LNCaP clone FGC (cell line): Measurements from ENCODE around the gene PHACTR3.

Experiments used
- DNase-seq: peaks from one replicate; pipeline ENCODE4 v3.0.0-alpha.2; 2011; ENCODE audit warnings: low read depth
- H3K4me3 ChIP-seq: 2 replicates; pipeline ENCODE4 v1.5.1; 2011; ENCODE audit warnings: mild to moderate bottlenecking, low read depth, low read length, control low read depth
- TF ChIP-seq, protein P1 (sequence below): IDR thresholded peaks from 2 replicates; pipeline ENCODE4 v1.5.1; 2012; ENCODE audit warnings: mild to moderate bottlenecking; ENCODE audit not compliant: control insufficient read depth, insufficient read depth; ENCODE audit errors: extremely low read depth

PHACTR3 gene

GRCh38 chr20:59636766-59637370 lies 32.5 kb downstream of the PHACTR3 start:
- no peak for DNase-seq
- H3K4me3 ChIP-seq = no peak overlapping the region
- TF ChIP-seq, protein P1, sequence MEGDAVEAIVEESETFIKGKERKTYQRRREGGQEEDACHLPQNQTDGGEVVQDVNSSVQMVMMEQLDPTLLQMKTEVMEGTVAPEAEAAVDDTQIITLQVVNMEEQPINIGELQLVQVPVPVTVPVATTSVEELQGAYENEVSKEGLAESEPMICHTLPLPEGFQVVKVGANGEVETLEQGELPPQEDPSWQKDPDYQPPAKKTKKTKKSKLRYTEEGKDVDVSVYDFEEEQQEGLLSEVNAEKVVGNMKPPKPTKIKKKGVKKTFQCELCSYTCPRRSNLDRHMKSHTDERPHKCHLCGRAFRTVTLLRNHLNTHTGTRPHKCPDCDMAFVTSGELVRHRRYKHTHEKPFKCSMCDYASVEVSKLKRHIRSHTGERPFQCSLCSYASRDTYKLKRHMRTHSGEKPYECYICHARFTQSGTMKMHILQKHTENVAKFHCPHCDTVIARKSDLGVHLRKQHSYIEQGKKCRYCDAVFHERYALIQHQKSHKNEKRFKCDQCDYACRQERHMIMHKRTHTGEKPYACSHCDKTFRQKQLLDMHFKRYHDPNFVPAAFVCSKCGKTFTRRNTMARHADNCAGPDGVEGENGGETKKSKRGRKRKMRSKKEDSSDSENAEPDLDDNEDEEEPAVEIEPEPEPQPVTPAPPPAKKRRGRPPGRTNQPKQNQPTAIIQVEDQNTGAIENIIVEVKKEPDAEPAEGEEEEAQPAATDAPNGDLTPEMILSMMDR = no peak

GRCh38 chr20:59640267-59640666 lies 35.9 kb downstream of the PHACTR3 start:
- TF ChIP-seq, protein P1 = no peak
- no peak for DNase-seq
- no peak overlapping the region for H3K4me3 ChIP-seq

- DNase-seq = no peak
- TF ChIP-seq, protein P1 = no peak
- no peak overlapping the region for H3K4me3 ChIP-seq
Observed at GRCh38 chr20:59643615-59644061, 39.3 kb downstream of the PHACTR3 start.

- no peak for DNase-seq
- TF ChIP-seq, protein P1 = no peak
- no peak overlapping the region for H3K4me3 ChIP-seq
Observed at GRCh38 chr20:59644371-59644939, 40.1 kb downstream of the PHACTR3 start.

- no peak for DNase-seq
- TF ChIP-seq, protein P1 = no peak
- no peak overlapping the region for H3K4me3 ChIP-seq
Observed at GRCh38 chr20:59645271-59645670, 40.9 kb downstream of the PHACTR3 start.

DNA sequence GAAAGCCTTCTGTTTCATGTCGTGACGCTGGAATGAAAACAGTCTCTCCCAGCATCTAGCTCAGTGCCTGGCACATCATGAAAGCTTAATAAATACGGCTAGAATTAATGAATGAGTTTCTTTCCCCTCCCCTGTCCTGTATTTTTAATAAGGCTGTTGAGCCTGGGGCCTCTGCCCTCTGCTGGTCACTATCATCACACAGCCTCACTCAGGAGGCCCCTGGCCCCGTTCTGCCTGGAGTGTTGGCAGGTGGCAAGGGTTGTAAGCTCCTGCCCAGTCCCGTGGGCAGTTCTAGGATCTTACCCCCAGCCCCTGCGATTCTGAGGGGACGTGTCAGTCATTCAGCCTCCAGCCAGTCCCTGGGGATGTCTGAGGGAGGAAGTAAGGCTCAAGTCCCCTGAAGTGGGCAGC lies 41.4 kb downstream of the PHACTR3 start:
- TF ChIP-seq, protein P1 = peak; percentile 41

GRCh38 chr20:59646487-59646886 lies 42.1 kb downstream of the PHACTR3 start:
- TF ChIP-seq, protein P1 = no peak
- DNase-seq = no peak

More for the DNA sequence above, 41.4 kb downstream of the PHACTR3 start:
- DNase-seq = no peak
- H3K4me3 ChIP-seq = no peak overlapping the region

More at GRCh38 chr20:59646487-59646886, 42.1 kb downstream of the PHACTR3 start:
- no peak overlapping the region for H3K4me3 ChIP-seq
